Measurements from ENCODE around the gene DIS3L2. TPM values are rescaled to one million over a fixed set of nuclear protein-coding genes. Genes with fewer than 3 reads are reported as not detected.

The DIS3L2 gene
- total and polyA plus RNA-seq, 2 of the 4 experiments (the other 2 are of a cell fraction) = 14.7 to 19.2 TPM

- no peak overlapping the region for H2AK9ac ChIP-seq (replicated peaks; ENCODE audit: low read depth, low read length, poor library complexity)
- H3K23ac ChIP-seq (ENCODE audit: low read depth, low read length) = no peak overlapping the region
- no peak overlapping the region for H3K9ac ChIP-seq (ENCODE audit: low read depth, low read length)
- ATAC-seq (ENCODE audit: low read depth) = no peak
- no peak overlapping the region for H4K8ac ChIP-seq (ENCODE audit: low read depth in 2 of 2, low read length in 2 of 2)
- no peak overlapping the region for H3K14ac ChIP-seq (replicated peaks; ENCODE audit: low read depth, low read length)
- intact Hi-C loops (cut with micrococcal nuclease) (no loop called here), dilution Hi-C loops (cut with HindIII; ENCODE audit: low sequenced_read_pairs, unreplicated experiment) (no loop called here), in situ Hi-C loops (cut with MboI; ENCODE audit: low sequenced_read_pairs) (no loop called here)
- no peak overlapping the region for H4K91ac ChIP-seq (ENCODE audit: insufficient read depth, low read depth, low read length)
- no peak overlapping the region for H2BK5ac ChIP-seq (ENCODE audit: low read depth, low read length, poor library complexity, severe bottlenecking)
- H4K20me1 ChIP-seq (ENCODE audit: insufficient read depth, low read length) = no peaks in the 10 kb centered on the region
- no peaks in the 10 kb centered on the region for H3K4me1 ChIP-seq (ENCODE audit: control insufficient read depth, insufficient read depth, low read length)
- H3K36me3 ChIP-seq (ENCODE audit: control insufficient read depth, insufficient read depth, low read length) = peaks cover 7% of the 10 kb centered on the region
- H3K18ac ChIP-seq (ENCODE audit: low read depth, low read length) = no peak overlapping the region
- no peak overlapping the region for H2BK15ac ChIP-seq (ENCODE audit: low read depth, low read length)
- H2AFZ ChIP-seq (replicated peaks; ENCODE audit: low read length, poor library complexity) = no peak overlapping the region
- BruUV-seq (replicated peaks) = no TSS peak
- H3K4me2 ChIP-seq (ENCODE audit: low read depth, low read length) = no peak overlapping the region
- no peak overlapping the region for H3K27ac ChIP-seq (ENCODE audit: insufficient read depth, low read length)
- TF ChIP-seq RCOR1 (IDR thresholded peaks at IDR 0.05; ENCODE audit: insufficient replicate concordance, low read length) (no peak), MAFK (IDR thresholded peaks at IDR 0.05; ENCODE audit: low read depth, low read length) (no peak), MAZ (IDR thresholded peaks at IDR 0.05; ENCODE audit: borderline replicate concordance, low read depth, low read length) (no peak), RAD21 (IDR thresholded peaks at IDR 0.05; ENCODE audit: low read length) (no peak), FOS (IDR thresholded peaks at IDR 0.05; ENCODE audit: low read depth, low read length) (no peak), RFX5 (IDR thresholded peaks at IDR 0.05; ENCODE audit: low read depth, low read length) (no peak)
- no peaks in the 10 kb centered on the region; the same call in 1 of the 2 replicates for H3K9me1 ChIP-seq (ENCODE audit: insufficient read depth, low read length)
- no peaks in the 10 kb centered on the region for H3K27me3 ChIP-seq (ENCODE audit: control insufficient read depth, insufficient read depth, low read length)
- DNase-seq = no peak
- ChIA-PET CTCF (interaction anchor here (1.2 kb wide), 1 partner anchor 15 kb away, joined by 4 read pairs; no protein-coding TSS in a partner anchor), POLR2A (ENCODE audit: unreplicated experiment) (no interaction called here)
- H4K5ac ChIP-seq (ENCODE audit: low read depth, low read length) = no peak overlapping the region
- no peak overlapping the region for H3K4me3 ChIP-seq (ENCODE audit: insufficient read depth, low read depth, low read length)
- H2BK120ac ChIP-seq (ENCODE audit: low read depth, low read length) = no peak overlapping the region
- H3K56ac ChIP-seq (ENCODE audit: extremely low read depth, insufficient read depth, low read length) = no peak overlapping the region
- H2BK20ac ChIP-seq (ENCODE audit: low read depth, low read length) = no peak overlapping the region
- no peak overlapping the region for H3K4ac ChIP-seq (ENCODE audit: low read depth, low read length)
- WGBS, 2 experiments (ENCODE audit: extremely low coverage in 2 of 2, insufficient read length in 1 of 2) = no CpG with 5 or more reads among the region's 6 CpGs
- no peaks in the 10 kb centered on the region for H3K79me1 ChIP-seq (ENCODE audit: low read depth in 1 of 2, low read length in 2 of 2)
- no peaks in the 10 kb centered on the region for H3K9me3 ChIP-seq (ENCODE audit: control insufficient read depth, insufficient read depth, low read length)
- H2AK5ac ChIP-seq (ENCODE audit: low read depth, low read length) = no peak overlapping the region
Measured at GRCh38 chr2:232210306-232210705, 248.8 kb downstream of the DIS3L2 start.
